H9 (cell line): ENCODE data around the gene DBI. TPM values are rescaled to one million over a fixed set of nuclear protein-coding genes. Genes with fewer than 3 reads are reported as not detected.

ENCODE experiments used
- DNase-seq: peaks from one replicate; pipeline ENCODE4 v3.0.0-alpha.2; 2017
- H2AFZ ChIP-seq: one replicate; pipeline ENCODE4 v1.6.1; 2013; ENCODE audit warnings: mild to moderate bottlenecking, low read length, control low read depth, moderate library complexity
- H2AK5ac ChIP-seq: 2 replicates; pipeline ENCODE4 v1.6.1; 2013; ENCODE audit warnings: low read length, control low read depth, mixed read lengths; ENCODE audit not compliant: insufficient read length
- H2BK120ac ChIP-seq: one replicate; pipeline ENCODE4 v1.6.1; 2013; ENCODE audit warnings: low read depth, mild to moderate bottlenecking, low read length, control low read depth, inconsistent platforms; ENCODE audit not compliant: poor library complexity, severe bottlenecking
- H2BK12ac ChIP-seq: 2 replicates; pipeline ENCODE4 v1.6.1; 2013; ENCODE audit warnings: low read length, control low read depth, mixed read lengths, low read depth; ENCODE audit not compliant: insufficient read length
- H2BK15ac ChIP-seq: 2 replicates; pipeline ENCODE4 v1.6.1; 2013; ENCODE audit warnings: low read depth, low read length, control low read depth
- H2BK20ac ChIP-seq: one replicate; pipeline ENCODE4 v1.6.1; 2013; ENCODE audit warnings: low read depth, mild to moderate bottlenecking, low read length, control low read depth, inconsistent platforms; ENCODE audit not compliant: poor library complexity, severe bottlenecking
- H2BK5ac ChIP-seq: 2 replicates; pipeline ENCODE4 v1.6.1; 2013; ENCODE audit warnings: low read length, control low read depth, mixed read lengths; ENCODE audit not compliant: insufficient read length
- H3K14ac ChIP-seq: 2 replicates; pipeline ENCODE4 v1.6.1; 2013; ENCODE audit warnings: low read length, control low read depth; ENCODE audit not compliant: insufficient read depth
- H3K18ac ChIP-seq: 2 replicates; pipeline ENCODE4 v1.6.1; 2013; ENCODE audit warnings: low read depth, mild to moderate bottlenecking, mixed read lengths, low read length, control low read depth; ENCODE audit not compliant: insufficient read length
- H3K23ac ChIP-seq: 2 replicates; pipeline ENCODE4 v1.6.1; 2013; ENCODE audit warnings: low read length, control low read depth, mixed read lengths, low read depth; ENCODE audit not compliant: insufficient read length
- H3K23me2 ChIP-seq: 2 replicates; pipeline ENCODE4 v1.6.1; 2013; ENCODE audit warnings: low read depth, mild to moderate bottlenecking, mixed read lengths, low read length, control low read depth; ENCODE audit not compliant: insufficient read length, poor library complexity, severe bottlenecking
- H3K27ac ChIP-seq: 2 replicates; pipeline ENCODE4 v1.5.1; 2013; ENCODE audit warnings: low read length, control low read depth, mixed read lengths, low read depth; ENCODE audit not compliant: insufficient read length
- H3K27me3 ChIP-seq: 2 replicates; pipeline ENCODE4 v1.6.1; 2013; ENCODE audit warnings: low read length, control low read depth, inconsistent platforms; ENCODE audit not compliant: insufficient read depth
- H3K4ac ChIP-seq: 2 replicates; pipeline ENCODE4 v1.6.1; 2013; ENCODE audit warnings: low read depth, mild to moderate bottlenecking, control low read depth, inconsistent platforms, low read length, moderate library complexity
- H3K4me1 ChIP-seq: 2 replicates; pipeline ENCODE4 v1.6.1; 2013; ENCODE audit warnings: low read length, control low read depth, inconsistent platforms; ENCODE audit not compliant: insufficient read depth
- H3K4me2 ChIP-seq: 2 replicates; pipeline ENCODE4 v1.6.1; 2013; ENCODE audit warnings: low read length, control low read depth, mixed read lengths; ENCODE audit not compliant: insufficient read length, insufficient read depth
- H3K56ac ChIP-seq: 2 replicates; pipeline ENCODE4 v1.6.1; 2013; ENCODE audit warnings: low read depth, mild to moderate bottlenecking, mixed read lengths, low read length, control low read depth; ENCODE audit not compliant: insufficient read length
- H3K79me1 ChIP-seq: 2 replicates; pipeline ENCODE4 v1.6.1; 2013; ENCODE audit warnings: low read depth, mild to moderate bottlenecking, moderate library complexity, low read length, control low read depth, inconsistent platforms; ENCODE audit not compliant: insufficient read depth, poor library complexity, severe bottlenecking
- H3K79me2 ChIP-seq: 2 replicates; pipeline ENCODE4 v1.6.1; 2013; ENCODE audit warnings: low read length, control low read depth, inconsistent platforms; ENCODE audit not compliant: insufficient read depth
- H3K9ac ChIP-seq: 2 replicates; pipeline ENCODE4 v1.6.1; 2013; ENCODE audit warnings: low read length, control low read depth, mixed read lengths; ENCODE audit not compliant: insufficient read length; ENCODE audit errors: extremely low read depth
- H3K9me3 ChIP-seq: one replicate; pipeline ENCODE4 v1.6.1; 2013; ENCODE audit warnings: low read depth, low read length, inconsistent platforms; ENCODE audit not compliant: control insufficient read depth
- H3T11ph ChIP-seq: one replicate; pipeline ENCODE4 v1.6.1; 2013; ENCODE audit warnings: mild to moderate bottlenecking, low read length, control low read depth, inconsistent platforms
- H4K20me1 ChIP-seq: one replicate; pipeline ENCODE4 v1.6.1; 2013; ENCODE audit not compliant: control insufficient read depth, insufficient read length, insufficient read depth
- H4K5ac ChIP-seq: 2 replicates; pipeline ENCODE4 v1.6.1; 2013; ENCODE audit warnings: low read depth, mild to moderate bottlenecking, mixed read lengths, low read length, control low read depth; ENCODE audit not compliant: insufficient read length
- H4K8ac ChIP-seq: replicated peaks from 2 replicates; pipeline ENCODE4 v1.6.1; 2013; ENCODE audit warnings: low read length, control low read depth, mixed read lengths, low read depth; ENCODE audit not compliant: insufficient read length
- H4K91ac ChIP-seq: 2 replicates; pipeline ENCODE4 v1.6.1; 2013; ENCODE audit warnings: low read depth, mild to moderate bottlenecking, moderate library complexity, mixed read lengths, low read length, control low read depth; ENCODE audit not compliant: insufficient read length
- H3K27ac Mint-ChIP-seq, 3 experiments: 2 replicates in 2 of 3; 3 replicates in 1 of 3; pipeline ENCODE4 v1.8.0; 2020 to 2021; ENCODE audit warnings: mixed read lengths in 3 of 3, mild to moderate bottlenecking in 1 of 3, moderate library complexity in 1 of 3
- H3K27me3 Mint-ChIP-seq: 2 replicates; pipeline ENCODE4 v1.8.0; 2021; ENCODE audit warnings: low read depth, mild to moderate bottlenecking, moderate library complexity, mixed read lengths
- H3K36me3 Mint-ChIP-seq, 3 experiments: 2 replicates in 2 of 3; 3 replicates in 1 of 3; pipeline ENCODE4 v1.8.0; 2020 to 2021; ENCODE audit warnings: low read depth in 3 of 3, mixed read lengths in 3 of 3; ENCODE audit not compliant: insufficient read depth in 1 of 3
- H3K4me1 Mint-ChIP-seq, 2 experiments: 2 replicates each; pipeline ENCODE4 v1.8.0; 2020; ENCODE audit warnings: mixed read lengths in 2 of 2
- H3K4me3 Mint-ChIP-seq, 2 experiments: 2 replicates in 1 of 2; 3 replicates in 1 of 2; pipeline ENCODE4 v1.8.0; 2020 to 2021; ENCODE audit warnings: mild to moderate bottlenecking in 2 of 2, mixed read lengths in 2 of 2, moderate library complexity in 1 of 2
- H3K9me3 Mint-ChIP-seq, 2 experiments: 2 replicates in 1 of 2; 3 replicates in 1 of 2; pipeline ENCODE4 v1.8.0; 2020; ENCODE audit warnings: mild to moderate bottlenecking in 2 of 2, mixed read lengths in 2 of 2, moderate library complexity in 1 of 2
- CTCF ChIP-seq: fragments of 200-600 bp; sonication (generic); conservative IDR thresholded peaks from 3 replicates; pipeline ENCODE4 v1.8.0; 2021; ENCODE audit warnings: antibody characterized with exemption, mild to moderate bottlenecking
- total RNA-seq: library from RNA; stranded (reverse); gene quantifications from 2 replicates; pipeline ENCODE4 v1.2.1, GENCODE V29; 2021

Gene DBI
- total RNA-seq, 1 experiment from 2014 or later = 127 TPM

- Histone ChIP-seq H3K14ac (no peak overlapping the region), H4K20me1 (no peaks in the 10 kb centered on the region), H3K27ac (no peak overlapping the region), H3K18ac (no peak overlapping the region), H2AK5ac (no peak overlapping the region), H2BK120ac (no peak overlapping the region), H3K4me2 (no peak overlapping the region), H2BK15ac (no peak overlapping the region), H3K9me3 (no peaks in the 10 kb centered on the region), H4K5ac (no peak overlapping the region), H3K79me2 (no peaks in the 10 kb centered on the region), H3K23ac (no peak overlapping the region), H3T11ph (no peak overlapping the region), H3K23me2 (no peaks in the 10 kb centered on the region), H2BK12ac (no peak overlapping the region), H2BK20ac (no peak overlapping the region), H4K91ac (no peak overlapping the region), H3K4ac (no peak overlapping the region), H3K56ac (no peak overlapping the region), H3K27me3 (no peaks in the 10 kb centered on the region), H4K8ac (no peak overlapping the region), H2AFZ (no peak overlapping the region), H2BK5ac (no peak overlapping the region), H3K9ac (no peak overlapping the region), H3K79me1 (no peaks in the 10 kb centered on the region), H3K4me1 (no peaks in the 10 kb centered on the region; the same call in 1 of the 2 replicates)
- Mint-ChIP-seq H3K4me1 (peaks cover 12 to 21% of the 10 kb centered on the region in 2 experiments), H3K27ac (no peak overlapping the region), H3K9me3 (no peaks in the 10 kb centered on the region), H3K27me3 (no peaks in the 10 kb centered on the region), H3K4me3 (no peak overlapping the region), H3K36me3 (no peaks in the 10 kb centered on the region; a peak in 1 of 7 replicates)
- TF ChIP-seq CTCF = no peak
- no peak for DNase-seq
These were observed 14.4 kb upstream of the DBI start for GRCh38 chr2:119352357-119352756.
